ENCODE results near the gene SUGCT.

SUGCT gene

DNA sequence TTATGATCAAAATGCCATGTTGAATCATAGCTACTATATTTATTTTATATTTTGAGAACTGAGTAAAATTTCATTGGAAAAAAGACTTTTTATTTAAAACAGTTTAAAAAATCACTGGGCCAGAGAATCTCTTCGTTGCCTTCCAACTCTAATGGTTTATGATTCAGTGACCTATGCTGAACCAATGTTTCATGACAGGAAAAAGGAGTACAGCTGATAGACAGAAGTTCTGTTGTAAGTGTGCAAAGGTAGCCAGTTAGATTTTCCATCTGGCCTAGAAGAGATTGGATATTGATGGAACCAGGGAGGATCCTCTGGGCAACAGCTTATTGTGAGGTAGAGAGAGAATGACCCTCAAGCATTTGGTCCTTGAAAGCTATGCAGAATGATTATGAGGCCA lies 745.8 kb downstream of the SUGCT start (continued):
- TF ChIP-seq, protein P1, sequence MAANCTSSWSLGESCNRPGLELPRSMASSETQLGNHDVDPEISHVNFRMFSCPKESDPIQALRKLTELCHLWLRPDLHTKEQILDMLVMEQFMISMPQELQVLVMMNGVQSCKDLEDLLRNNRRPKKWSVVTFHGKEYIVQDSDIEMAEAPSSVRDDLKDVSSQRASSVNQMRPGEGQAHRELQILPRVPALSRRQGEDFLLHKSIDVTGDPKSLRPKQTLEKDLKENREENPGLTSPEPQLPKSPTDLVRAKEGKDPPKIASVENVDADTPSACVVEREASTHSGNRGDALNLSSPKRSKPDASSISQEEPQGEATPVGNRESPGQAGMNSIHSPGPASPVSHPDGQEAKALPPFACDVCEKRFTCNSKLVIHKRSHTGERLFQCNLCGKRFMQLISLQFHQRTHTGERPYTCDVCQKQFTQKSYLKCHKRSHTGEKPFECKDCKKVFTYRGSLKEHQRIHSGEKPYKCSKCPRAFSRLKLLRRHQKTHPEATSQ (tag by site-specific recombination; IDR thresholded peaks at IDR 0.05), result no peak
- TF ChIP-seq, protein P2, sequence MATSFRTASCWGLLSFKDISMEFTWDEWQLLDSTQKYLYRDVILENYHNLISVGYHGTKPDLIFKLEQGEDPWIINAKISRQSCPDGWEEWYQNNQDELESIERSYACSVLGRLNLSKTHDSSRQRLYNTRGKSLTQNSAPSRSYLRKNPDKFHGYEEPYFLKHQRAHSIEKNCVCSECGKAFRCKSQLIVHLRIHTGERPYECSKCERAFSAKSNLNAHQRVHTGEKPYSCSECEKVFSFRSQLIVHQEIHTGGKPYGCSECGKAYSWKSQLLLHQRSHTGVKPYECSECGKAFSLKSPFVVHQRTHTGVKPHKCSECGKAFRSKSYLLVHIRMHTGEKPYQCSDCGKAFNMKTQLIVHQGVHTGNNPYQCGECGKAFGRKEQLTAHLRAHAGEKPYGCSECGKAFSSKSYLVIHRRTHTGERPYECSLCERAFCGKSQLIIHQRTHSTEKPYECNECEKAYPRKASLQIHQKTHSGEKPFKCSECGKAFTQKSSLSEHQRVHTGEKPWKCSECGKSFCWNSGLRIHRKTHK (tag by site-specific recombination; IDR thresholded peaks at IDR 0.05), result no peak
- TF ChIP-seq ZNF214 (tag by site-specific recombination; IDR thresholded peaks at IDR 0.05; ENCODE audit: borderline replicate concordance), result no peak
- TF ChIP-seq ZFHX2 (tag by site-specific recombination; conservative IDR thresholded peaks at IDR 0.05), result no peak
- TF ChIP-seq WT1 (tag by site-specific recombination; IDR thresholded peaks at IDR 0.05), result no peak

DNA sequence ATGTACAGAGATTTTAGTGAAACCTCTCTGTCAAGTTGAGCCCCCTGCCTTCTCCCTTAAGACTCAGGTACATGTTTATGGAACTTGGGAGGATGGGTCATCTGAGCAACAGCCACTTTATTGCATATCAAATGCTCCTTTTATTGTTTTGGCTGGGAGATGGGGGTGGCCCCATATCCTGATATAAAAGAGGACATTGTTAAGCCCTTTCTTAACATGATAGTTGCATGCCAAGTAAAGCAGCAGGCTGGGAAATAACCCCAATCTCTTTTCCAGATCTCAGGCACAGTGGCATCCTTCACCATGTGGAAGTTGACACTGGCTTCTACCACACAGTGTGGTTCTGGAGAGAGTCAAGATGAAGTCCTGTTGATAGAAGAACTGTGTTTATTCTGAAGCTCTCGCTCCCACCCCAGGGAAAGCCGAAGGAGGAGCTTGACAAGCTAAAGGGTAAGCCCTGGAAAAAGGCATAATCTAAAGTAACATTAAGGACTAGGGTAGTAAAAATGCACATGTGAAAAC lies 746.7 kb downstream of the SUGCT start:
- Histone ChIP-seq H3K27ac (ENCODE audit: extremely low read depth, low read depth, low read length) (no peak overlapping the region), H3K4me3 (ENCODE audit: low read depth, low read length) (no peak overlapping the region), H3K36me3 (ENCODE audit: control insufficient read depth in 2 of 2, insufficient read depth in 1 of 2, low read length in 2 of 2) (no peaks in the 10 kb centered on the region), H3K4me1 (ENCODE audit: control insufficient read depth, insufficient read depth, low read length) (no peaks in the 10 kb centered on the region), H3K9me3 (ENCODE audit: control insufficient read depth, insufficient read depth, low read depth, low read length) (no peaks in the 10 kb centered on the region)
- ChIA-PET CTCF (no interaction called here), POLR2A (interaction anchor here (0.6 kb wide), 1 partner anchor 15 kb away, joined by 3 read pairs; no protein-coding TSS in a partner anchor)
- no peak for TF ChIP-seq ZNF629 (tag by site-specific recombination; IDR thresholded peaks at IDR 0.05)
- TF ChIP-seq ZNF138 (tag by site-specific recombination; IDR thresholded peaks at IDR 0.05; ENCODE audit: borderline replicate concordance), result no peak
- TF ChIP-seq, protein P3, sequence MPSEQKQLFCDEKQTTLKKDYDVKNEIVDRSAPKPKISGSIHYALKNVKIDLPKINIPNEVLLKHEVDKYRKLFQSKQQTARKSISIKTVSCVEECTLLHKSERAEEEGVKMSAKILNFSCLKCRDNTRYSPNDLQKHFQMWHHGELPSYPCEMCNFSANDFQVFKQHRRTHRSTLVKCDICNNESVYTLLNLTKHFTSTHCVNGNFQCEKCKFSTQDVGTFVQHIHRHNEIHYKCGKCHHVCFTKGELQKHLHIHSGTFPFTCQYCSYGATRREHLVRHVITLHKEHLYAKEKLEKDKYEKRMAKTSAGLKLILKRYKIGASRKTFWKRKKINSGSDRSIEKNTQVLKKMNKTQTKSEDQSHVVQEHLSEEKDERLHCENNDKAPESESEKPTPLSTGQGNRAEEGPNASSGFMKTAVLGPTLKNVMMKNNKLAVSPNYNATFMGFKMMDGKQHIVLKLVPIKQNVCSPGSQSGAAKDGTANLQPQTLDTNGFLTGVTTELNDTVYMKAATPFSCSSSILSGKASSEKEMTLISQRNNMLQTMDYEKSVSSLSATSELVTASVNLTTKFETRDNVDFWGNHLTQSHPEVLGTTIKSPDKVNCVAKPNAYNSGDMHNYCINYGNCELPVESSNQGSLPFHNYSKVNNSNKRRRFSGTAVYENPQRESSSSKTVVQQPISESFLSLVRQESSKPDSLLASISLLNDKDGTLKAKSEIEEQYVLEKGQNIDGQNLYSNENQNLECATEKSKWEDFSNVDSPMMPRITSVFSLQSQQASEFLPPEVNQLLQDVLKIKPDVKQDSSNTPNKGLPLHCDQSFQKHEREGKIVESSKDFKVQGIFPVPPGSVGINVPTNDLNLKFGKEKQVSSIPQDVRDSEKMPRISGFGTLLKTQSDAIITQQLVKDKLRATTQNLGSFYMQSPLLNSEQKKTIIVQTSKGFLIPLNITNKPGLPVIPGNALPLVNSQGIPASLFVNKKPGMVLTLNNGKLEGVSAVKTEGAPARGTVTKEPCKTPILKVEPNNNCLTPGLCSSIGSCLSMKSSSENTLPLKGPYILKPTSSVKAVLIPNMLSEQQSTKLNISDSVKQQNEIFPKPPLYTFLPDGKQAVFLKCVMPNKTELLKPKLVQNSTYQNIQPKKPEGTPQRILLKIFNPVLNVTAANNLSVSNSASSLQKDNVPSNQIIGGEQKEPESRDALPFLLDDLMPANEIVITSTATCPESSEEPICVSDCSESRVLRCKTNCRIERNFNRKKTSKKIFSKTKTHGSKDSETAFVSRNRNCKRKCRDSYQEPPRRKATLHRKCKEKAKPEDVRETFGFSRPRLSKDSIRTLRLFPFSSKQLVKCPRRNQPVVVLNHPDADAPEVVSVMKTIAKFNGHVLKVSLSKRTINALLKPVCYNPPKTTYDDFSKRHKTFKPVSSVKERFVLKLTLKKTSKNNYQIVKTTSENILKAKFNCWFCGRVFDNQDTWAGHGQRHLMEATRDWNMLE (tag by site-specific recombination; conservative IDR thresholded peaks at IDR 0.05; ENCODE audit: low read depth), result no peak
- TF ChIP-seq ZBTB7A (tag by site-specific recombination; IDR thresholded peaks at IDR 0.05; ENCODE audit: low read depth), result no peak
- TF ChIP-seq ZNF174 (tag by site-specific recombination; IDR thresholded peaks at IDR 0.05), result no peak
- no peak for TF ChIP-seq ZNF112 (tag by site-specific recombination; IDR thresholded peaks at IDR 0.05)
- TF ChIP-seq MYNN (tag by site-specific recombination; IDR thresholded peaks at IDR 0.05; ENCODE audit: borderline replicate concordance), result no peak
- TF ChIP-seq GLI2 (tag by site-specific recombination; IDR thresholded peaks at IDR 0.05; ENCODE audit: borderline replicate concordance, low read depth), result no peak
- TF ChIP-seq, protein P4, sequence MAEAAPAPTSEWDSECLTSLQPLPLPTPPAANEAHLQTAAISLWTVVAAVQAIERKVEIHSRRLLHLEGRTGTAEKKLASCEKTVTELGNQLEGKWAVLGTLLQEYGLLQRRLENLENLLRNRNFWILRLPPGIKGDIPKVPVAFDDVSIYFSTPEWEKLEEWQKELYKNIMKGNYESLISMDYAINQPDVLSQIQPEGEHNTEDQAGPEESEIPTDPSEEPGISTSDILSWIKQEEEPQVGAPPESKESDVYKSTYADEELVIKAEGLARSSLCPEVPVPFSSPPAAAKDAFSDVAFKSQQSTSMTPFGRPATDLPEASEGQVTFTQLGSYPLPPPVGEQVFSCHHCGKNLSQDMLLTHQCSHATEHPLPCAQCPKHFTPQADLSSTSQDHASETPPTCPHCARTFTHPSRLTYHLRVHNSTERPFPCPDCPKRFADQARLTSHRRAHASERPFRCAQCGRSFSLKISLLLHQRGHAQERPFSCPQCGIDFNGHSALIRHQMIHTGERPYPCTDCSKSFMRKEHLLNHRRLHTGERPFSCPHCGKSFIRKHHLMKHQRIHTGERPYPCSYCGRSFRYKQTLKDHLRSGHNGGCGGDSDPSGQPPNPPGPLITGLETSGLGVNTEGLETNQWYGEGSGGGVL (tag by site-specific recombination; IDR thresholded peaks at IDR 0.05), result no peak
- TF ChIP-seq, protein P5, sequence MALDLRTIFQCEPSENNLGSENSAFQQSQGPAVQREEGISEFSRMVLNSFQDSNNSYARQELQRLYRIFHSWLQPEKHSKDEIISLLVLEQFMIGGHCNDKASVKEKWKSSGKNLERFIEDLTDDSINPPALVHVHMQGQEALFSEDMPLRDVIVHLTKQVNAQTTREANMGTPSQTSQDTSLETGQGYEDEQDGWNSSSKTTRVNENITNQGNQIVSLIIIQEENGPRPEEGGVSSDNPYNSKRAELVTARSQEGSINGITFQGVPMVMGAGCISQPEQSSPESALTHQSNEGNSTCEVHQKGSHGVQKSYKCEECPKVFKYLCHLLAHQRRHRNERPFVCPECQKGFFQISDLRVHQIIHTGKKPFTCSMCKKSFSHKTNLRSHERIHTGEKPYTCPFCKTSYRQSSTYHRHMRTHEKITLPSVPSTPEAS (tag by site-specific recombination; IDR thresholded peaks at IDR 0.05), result no peak
- TF ChIP-seq, protein P6, sequence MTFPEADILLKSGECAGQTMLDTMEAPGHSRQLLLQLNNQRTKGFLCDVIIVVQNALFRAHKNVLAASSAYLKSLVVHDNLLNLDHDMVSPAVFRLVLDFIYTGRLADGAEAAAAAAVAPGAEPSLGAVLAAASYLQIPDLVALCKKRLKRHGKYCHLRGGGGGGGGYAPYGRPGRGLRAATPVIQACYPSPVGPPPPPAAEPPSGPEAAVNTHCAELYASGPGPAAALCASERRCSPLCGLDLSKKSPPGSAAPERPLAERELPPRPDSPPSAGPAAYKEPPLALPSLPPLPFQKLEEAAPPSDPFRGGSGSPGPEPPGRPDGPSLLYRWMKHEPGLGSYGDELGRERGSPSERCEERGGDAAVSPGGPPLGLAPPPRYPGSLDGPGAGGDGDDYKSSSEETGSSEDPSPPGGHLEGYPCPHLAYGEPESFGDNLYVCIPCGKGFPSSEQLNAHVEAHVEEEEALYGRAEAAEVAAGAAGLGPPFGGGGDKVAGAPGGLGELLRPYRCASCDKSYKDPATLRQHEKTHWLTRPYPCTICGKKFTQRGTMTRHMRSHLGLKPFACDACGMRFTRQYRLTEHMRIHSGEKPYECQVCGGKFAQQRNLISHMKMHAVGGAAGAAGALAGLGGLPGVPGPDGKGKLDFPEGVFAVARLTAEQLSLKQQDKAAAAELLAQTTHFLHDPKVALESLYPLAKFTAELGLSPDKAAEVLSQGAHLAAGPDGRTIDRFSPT (tag by site-specific recombination; IDR thresholded peaks at IDR 0.05), result no peak
- TF ChIP-seq SCRT2 (tag by site-specific recombination; IDR thresholded peaks at IDR 0.05), result no peak
- TF ChIP-seq SP2 (tag by site-specific recombination; IDR thresholded peaks at IDR 0.05), result no peak
- no peak for TF ChIP-seq RBAK (tag by site-specific recombination; IDR thresholded peaks at IDR 0.05)
- TF ChIP-seq ZNF10 (tag by site-specific recombination; IDR thresholded peaks at IDR 0.05), result no peak
- no peak for TF ChIP-seq ZFP69B (tag by site-specific recombination; IDR thresholded peaks at IDR 0.05)
- TF ChIP-seq HOXA7 (CRISPR knock-in tag; IDR thresholded peaks at IDR 0.05; ENCODE audit: borderline replicate concordance), result no peak

Measured in HEK293 (cell line).